Measurements from ENCODE around the gene IL23R.

GRCh38 chr1:67224856-67225255, 58.6 kb downstream of the IL23R start:
- TF ChIP-seq POLR2A (IDR thresholded peaks at IDR 0.05) (no peak), CTCF (IDR thresholded peaks at IDR 0.05 in 4 of 5, conservative IDR thresholded peaks at IDR 0.05 in 1 of 5) (no peak)

All from gastrocnemius medialis (tissue), 4 donors.